ENCODE measurements around the gene FAIM2.

FAIM2 gene

DNA sequence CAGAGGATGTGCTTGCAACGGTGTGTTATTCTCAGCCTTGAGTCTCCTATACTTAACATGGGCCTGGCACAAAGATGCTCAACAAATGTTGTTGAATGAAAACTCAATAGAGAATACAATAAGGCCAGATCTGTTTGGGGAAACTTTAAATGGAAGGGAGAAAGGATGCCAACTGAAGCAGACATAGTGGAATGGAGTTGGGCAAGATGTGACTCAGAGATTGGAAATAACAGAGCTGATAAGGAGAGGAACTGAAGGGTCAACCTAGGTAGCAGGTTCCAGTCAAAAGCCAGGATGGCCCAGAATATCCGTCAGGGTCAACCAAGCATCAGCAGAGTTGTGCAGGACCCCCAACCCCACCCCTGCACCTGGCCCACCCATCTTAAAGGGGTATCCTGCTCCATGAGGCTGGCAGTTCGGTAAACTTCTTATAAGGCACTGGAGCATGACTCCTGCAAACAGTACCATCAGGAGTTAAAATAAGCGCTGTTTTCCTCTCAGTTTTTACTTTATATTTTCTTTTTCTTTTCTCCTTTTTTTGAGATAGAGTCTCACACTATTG lies 59.7 kb downstream of the FAIM2 start:
- H3K4me3 ChIP-seq (ENCODE audit: low read depth, low read length) = no peak overlapping the region
- TF ChIP-seq, protein P1, sequence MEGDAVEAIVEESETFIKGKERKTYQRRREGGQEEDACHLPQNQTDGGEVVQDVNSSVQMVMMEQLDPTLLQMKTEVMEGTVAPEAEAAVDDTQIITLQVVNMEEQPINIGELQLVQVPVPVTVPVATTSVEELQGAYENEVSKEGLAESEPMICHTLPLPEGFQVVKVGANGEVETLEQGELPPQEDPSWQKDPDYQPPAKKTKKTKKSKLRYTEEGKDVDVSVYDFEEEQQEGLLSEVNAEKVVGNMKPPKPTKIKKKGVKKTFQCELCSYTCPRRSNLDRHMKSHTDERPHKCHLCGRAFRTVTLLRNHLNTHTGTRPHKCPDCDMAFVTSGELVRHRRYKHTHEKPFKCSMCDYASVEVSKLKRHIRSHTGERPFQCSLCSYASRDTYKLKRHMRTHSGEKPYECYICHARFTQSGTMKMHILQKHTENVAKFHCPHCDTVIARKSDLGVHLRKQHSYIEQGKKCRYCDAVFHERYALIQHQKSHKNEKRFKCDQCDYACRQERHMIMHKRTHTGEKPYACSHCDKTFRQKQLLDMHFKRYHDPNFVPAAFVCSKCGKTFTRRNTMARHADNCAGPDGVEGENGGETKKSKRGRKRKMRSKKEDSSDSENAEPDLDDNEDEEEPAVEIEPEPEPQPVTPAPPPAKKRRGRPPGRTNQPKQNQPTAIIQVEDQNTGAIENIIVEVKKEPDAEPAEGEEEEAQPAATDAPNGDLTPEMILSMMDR (IDR thresholded peaks at IDR 0.05; ENCODE audit: low read depth, low read length, missing control alignments) = no peak
- no peak for DNase-seq (ENCODE audit: low read depth)

- DNase-seq (ENCODE audit: low read depth) = no peak
- TF ChIP-seq, protein P1 (IDR thresholded peaks at IDR 0.05; ENCODE audit: low read depth, low read length, missing control alignments) = no peak
- peak overlapping the region; percentile 89 for H3K4me3 ChIP-seq (ENCODE audit: low read depth, low read length)
Measured at GRCh38 chr12:49843411-49843810, 60.3 kb downstream of the FAIM2 start.

DNA sequence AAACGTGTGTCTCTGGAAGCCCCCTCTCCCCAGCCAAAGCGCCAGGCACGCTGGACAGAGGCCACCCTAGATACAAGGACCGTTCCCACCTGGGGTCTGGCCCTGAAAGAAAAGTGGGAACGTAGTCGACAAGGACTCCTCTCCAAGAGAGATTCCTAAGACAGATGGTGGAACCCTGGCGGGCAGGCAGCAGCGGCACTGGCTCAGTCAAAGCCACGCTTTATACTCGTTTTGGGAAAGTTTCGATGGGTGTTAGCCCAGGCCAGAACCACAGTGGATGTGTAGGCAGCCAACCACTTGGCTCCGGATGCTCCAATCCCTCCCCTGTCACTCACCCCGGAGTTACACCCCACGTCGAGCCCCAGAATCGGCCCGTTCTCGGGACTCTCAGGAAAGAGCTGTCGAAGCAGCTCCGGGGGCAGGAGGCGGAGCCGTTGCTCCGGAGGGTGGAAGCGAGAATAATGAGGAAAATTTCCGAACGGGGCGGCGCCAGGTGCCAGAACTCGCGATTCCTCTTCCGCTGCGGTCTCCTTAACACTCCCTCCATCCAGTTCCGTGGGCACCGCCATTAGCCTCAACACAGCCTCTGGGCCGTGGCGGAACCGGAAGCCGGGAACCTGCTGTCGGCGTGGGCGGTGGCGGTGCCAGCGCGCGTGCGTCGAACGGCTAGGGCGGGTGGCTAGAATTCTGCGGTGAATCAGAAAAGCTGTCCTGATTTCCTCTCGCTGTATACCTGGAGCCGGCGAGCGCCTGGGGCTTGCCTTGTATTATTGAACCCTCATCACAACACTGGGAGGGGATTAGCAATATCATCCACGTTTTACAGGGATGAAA lies 61.0 kb downstream of the FAIM2 start, which contains the start of gene BCDIN3D:
Gene BCDIN3D (minus strand): TSS at position 588 of the 834 bp plus-strand sequence. CDS start 19 bp downstream, at position 569.
- TF ChIP-seq, protein P1 (IDR thresholded peaks at IDR 0.05; ENCODE audit: low read depth, low read length, missing control alignments) = no peak

GRCh38 chr12:49838973-49839633 lies 64.6 kb downstream of the FAIM2 start:
- TF ChIP-seq, protein P1 (IDR thresholded peaks at IDR 0.05; ENCODE audit: low read depth, low read length, missing control alignments) = peak; percentile 76
- DNase-seq (ENCODE audit: low read depth) = no peak
- no peak overlapping the region for H3K4me3 ChIP-seq (ENCODE audit: low read depth, low read length)

More for the DNA sequence above, 61.0 kb downstream of the FAIM2 start, which contains the start of gene BCDIN3D:
- DNase-seq (ENCODE audit: low read depth) = peak; percentile 67
- peak within 1 kb of the TSS; percentile 89 for H3K4me3 ChIP-seq (ENCODE audit: low read depth, low read length)

GRCh38 chr12:49832836-49833421 lies 70.8 kb downstream of the FAIM2 start:
- no peak overlapping the region for H3K4me3 ChIP-seq (ENCODE audit: low read depth, low read length)
- DNase-seq (ENCODE audit: low read depth) = no peak
- TF ChIP-seq, protein P1 (IDR thresholded peaks at IDR 0.05; ENCODE audit: low read depth, low read length, missing control alignments) = no peak

DNA sequence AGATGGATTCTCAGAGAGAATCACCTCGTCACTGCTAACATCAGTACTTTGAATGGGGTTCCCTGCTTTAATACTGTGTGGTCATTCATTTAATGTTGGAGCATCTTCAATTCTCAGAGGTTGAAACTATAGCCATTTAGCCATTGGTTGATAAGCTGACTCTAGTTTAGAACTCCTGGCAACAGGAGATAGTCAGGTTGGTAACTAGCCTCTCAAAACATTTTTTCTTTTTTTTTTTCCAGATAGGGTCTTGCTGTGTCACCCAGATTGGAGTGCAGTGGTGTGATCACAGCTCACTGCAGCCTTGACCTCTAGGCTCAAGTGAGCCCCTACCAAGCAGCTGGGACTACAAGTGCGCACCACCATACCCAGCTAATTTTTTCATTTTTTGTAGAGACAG lies 72.0 kb downstream of the FAIM2 start:
- no peak overlapping the region for H3K4me3 ChIP-seq (ENCODE audit: low read depth, low read length)
- TF ChIP-seq, protein P1 (IDR thresholded peaks at IDR 0.05; ENCODE audit: low read depth, low read length, missing control alignments) = no peak
- DNase-seq (ENCODE audit: low read depth) = no peak

All from GM12864 (cell line).